Esophagus squamous epithelium (tissue), 5 donors: Measurements from ENCODE around the gene EPB41L4A. TPM values are rescaled to one million over a fixed set of nuclear protein-coding genes. Genes with fewer than 3 reads are reported as not detected.

Source experiments
- DNase-seq: peaks from one replicate; lab custom pipeline; 2025; lab: John Stamatoyannopoulos, UW
- H3K27ac ChIP-seq, 4 donors: fragments of 200-600 bp; sonication (generic); one replicate each; pipeline ENCODE4 v1.5.1; 2016 to 2019; ENCODE audit warnings: mild to moderate bottlenecking in 1 of 4
- H3K27me3 ChIP-seq, 4 donors: fragments of 200-600 bp; sonication (generic); 1 replicate in 3 of 4; 2 replicates in 1 of 4; pipeline versions ENCODE4 v1.5.1 to v1.6.0; 2017 to 2021; ENCODE audit warnings: antibody characterized with exemption in 1 of 4
- H3K36me3 ChIP-seq, 3 donors: fragments of 200-600 bp; sonication (generic); one replicate each; pipeline ENCODE4 v1.5.1; 2016 to 2019
- H3K4me1 ChIP-seq, 3 donors: fragments of 200-600 bp; sonication (generic); one replicate each; pipeline ENCODE4 v1.5.1; 2017 to 2019
- H3K4me3 ChIP-seq, 4 donors: fragments of 200-600 bp; sonication (generic); 1 replicate in 3 of 4; 2 replicates in 1 of 4; pipeline ENCODE4 v1.5.1; 2016 to 2019; ENCODE audit warnings: mild to moderate bottlenecking in 2 of 4, moderate library complexity in 1 of 4
- H3K9me3 ChIP-seq, 3 donors: fragments of 200-600 bp; sonication (generic); one replicate each; pipeline ENCODE4 v1.5.1; 2016 to 2019
- POLR2A ChIP-seq, 4 donors: fragments of 450-650 bp; IDR thresholded peaks; one replicate each; pipeline ENCODE4 v1.6.1; 2017; ENCODE audit warnings: antibody characterized with exemption in 4 of 4, mild to moderate bottlenecking in 4 of 4, moderate library complexity in 3 of 4
- WGBS, 2 donors: methylation state at CpG; one replicate each; pipeline ENCODE4 v1.1.5; 2018; 5-methylcytosine and 5-hydroxymethylcytosine counted together
- intact Hi-C: fragments of 100-400 bp; cut with DNase I; formaldehyde crosslinking; loops from one replicate; pipeline ENCODE4 v1.15.0; 2022
- total RNA-seq, 4 donors: library from RNA; depleted of rRNA; stranded (reverse); fragments of >200 nt; gene quantifications; one replicate each; pipeline ENCODE4 v1.1.0, GENCODE V29; 2016
- TF ChIP-seq, protein P1 (sequence below), 6 experiments: fragments of 450-650 bp in 4 of 6; fragments of 200-600 bp in 2 of 6; sonication (generic) in 2 of 6; IDR thresholded peaks; one replicate each; pipeline ENCODE4 v1.5.1; 2016 to 2019; ENCODE audit warnings: antibody characterized with exemption in 6 of 6, mild to moderate bottlenecking in 4 of 6, moderate library complexity in 4 of 6
- donor health status: DM: yes; HTN: yes; CAD: no.

EPB41L4A gene
- total RNA-seq, 4 donors from 2014 or later = 18.9 to 25.9 (median 20.7) TPM

DNA sequence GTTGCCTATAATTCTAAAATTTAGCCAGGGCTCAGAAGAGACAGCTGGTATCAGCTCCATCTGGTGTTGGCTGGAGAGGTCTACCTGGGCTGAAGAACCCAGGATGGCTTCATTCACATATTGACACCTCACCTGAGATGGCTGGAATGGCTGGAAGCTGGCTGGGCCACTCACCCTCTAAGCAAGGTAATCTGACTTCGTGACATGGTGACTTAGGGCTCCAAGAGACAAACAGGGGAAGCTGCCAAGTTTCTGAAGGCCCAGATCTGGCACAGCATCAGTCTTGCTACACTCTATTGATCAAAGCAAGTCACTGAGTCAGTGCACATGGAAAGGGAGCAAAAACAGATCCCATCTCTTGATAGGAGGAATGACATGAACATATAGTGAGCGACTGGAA, 102.3 kb downstream of the EPB41L4A start:
- peak overlapping the region in 3 of 4 donors; percentile 4 to 66 (median 66) for H3K27ac ChIP-seq
- no peak for TF ChIP-seq POLR2A (IDR thresholded peaks at IDR 0.05)
- TF ChIP-seq, protein P1, sequence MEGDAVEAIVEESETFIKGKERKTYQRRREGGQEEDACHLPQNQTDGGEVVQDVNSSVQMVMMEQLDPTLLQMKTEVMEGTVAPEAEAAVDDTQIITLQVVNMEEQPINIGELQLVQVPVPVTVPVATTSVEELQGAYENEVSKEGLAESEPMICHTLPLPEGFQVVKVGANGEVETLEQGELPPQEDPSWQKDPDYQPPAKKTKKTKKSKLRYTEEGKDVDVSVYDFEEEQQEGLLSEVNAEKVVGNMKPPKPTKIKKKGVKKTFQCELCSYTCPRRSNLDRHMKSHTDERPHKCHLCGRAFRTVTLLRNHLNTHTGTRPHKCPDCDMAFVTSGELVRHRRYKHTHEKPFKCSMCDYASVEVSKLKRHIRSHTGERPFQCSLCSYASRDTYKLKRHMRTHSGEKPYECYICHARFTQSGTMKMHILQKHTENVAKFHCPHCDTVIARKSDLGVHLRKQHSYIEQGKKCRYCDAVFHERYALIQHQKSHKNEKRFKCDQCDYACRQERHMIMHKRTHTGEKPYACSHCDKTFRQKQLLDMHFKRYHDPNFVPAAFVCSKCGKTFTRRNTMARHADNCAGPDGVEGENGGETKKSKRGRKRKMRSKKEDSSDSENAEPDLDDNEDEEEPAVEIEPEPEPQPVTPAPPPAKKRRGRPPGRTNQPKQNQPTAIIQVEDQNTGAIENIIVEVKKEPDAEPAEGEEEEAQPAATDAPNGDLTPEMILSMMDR (IDR thresholded peaks at IDR 0.05) = no peak
- H3K4me3 ChIP-seq = no peak overlapping the region
- H3K27me3 ChIP-seq = no peaks in the 10 kb centered on the region
- peaks cover 0 to 64% (median 20%) of the 10 kb centered on the region in 3 donors for H3K4me1 ChIP-seq
- no peaks in the 10 kb centered on the region for H3K36me3 ChIP-seq
- no peaks in the 10 kb centered on the region for H3K9me3 ChIP-seq
- WGBS, 2 donors = 63 to 78% methylated on average over 1 to 2 of the region's 2 CpGs
- intact Hi-C loops = no loop called here
- no peak for DNase-seq

DNA sequence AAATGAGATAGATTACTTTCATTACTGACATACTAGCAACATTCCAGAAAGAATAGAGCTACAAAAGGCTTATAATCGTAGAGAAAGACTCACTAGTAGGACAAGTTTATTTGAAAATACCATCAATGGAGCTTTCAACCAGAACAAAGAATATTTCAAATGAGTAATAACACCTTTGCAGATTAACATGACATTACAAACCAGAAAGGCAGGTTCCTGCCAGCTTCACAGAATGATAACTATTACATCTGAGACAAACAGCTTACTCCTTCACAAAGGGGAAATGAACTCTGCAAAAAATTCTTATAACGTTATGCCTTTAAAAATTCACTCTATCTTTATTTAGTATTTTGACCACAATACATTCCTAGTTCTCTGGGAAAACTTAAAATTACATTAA, 103.1 kb downstream of the EPB41L4A start:
- H3K36me3 ChIP-seq = no peaks in the 10 kb centered on the region
- H3K9me3 ChIP-seq = no peaks in the 10 kb centered on the region
- intact Hi-C loops = no loop called here
- TF ChIP-seq, protein P1 (IDR thresholded peaks at IDR 0.05) = no peak
- TF ChIP-seq POLR2A (IDR thresholded peaks at IDR 0.05) = no peak
- H3K4me3 ChIP-seq = no peak overlapping the region
- DNase-seq = no peak
- peaks cover 0 to 64% (median 20%) of the 10 kb centered on the region in 3 donors for H3K4me1 ChIP-seq
- peak overlapping the region in 3 of 4 donors; percentile 4 to 66 (median 66) for H3K27ac ChIP-seq
- WGBS, 2 donors = 20 to 43% methylated on average over 2 of the region's 2 CpGs
- H3K27me3 ChIP-seq = no peaks in the 10 kb centered on the region

DNA sequence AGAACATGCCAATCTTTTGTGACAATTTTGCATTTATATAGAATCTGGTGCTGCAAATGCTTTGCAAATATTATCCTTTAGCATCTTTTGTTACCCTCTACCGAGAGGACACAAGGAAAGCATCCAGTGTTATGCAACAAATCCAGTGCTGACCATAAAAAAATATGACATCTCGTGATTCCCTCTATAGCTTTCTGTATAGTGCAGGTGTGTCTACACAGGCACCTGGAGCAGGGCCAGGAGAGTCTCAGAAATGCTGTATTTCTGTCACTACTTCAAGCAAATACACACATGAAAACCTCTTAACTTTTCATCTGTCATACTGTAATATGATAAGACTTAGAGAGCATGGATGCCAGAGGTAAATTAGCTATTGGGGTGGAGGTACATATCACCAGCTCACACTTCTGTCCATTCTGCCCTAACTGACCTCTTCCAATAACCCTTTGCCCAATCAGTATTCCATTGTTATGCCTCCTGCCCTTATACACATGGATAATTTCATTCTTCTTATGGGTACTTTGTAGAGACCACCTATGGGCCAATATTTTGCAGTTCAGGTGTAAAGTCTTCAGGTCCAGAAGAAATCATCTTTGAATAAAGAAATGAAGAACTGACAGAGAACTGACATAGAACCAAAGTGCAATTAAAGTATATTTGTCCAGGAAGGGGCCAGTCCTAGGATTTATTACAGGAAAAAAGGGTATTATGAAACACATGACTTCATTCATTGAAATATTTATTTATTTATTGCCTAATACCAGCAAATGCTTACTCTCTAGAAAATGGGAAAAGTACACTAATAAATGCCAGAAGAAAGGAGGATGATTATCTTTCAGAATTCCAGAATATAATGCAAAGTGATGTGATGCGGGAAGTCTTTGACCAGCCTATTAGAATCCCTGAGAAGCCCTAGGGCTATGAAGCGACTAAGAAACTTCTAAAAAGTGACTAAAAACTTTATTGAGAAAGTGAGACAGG, 106.5 kb downstream of the EPB41L4A start:
- no peak for DNase-seq
- H3K4me3 ChIP-seq = no peak overlapping the region
- H3K36me3 ChIP-seq = no peaks in the 10 kb centered on the region
- WGBS, 2 donors = 81 to 86% methylated on average over 4 of the region's 4 CpGs
- no peak overlapping the region for H3K27ac ChIP-seq
- H3K9me3 ChIP-seq = no peaks in the 10 kb centered on the region
- intact Hi-C loops = no loop called here
- TF ChIP-seq, protein P1 (IDR thresholded peaks at IDR 0.05) = no peak
- no peak for TF ChIP-seq POLR2A (IDR thresholded peaks at IDR 0.05)
- no peaks in the 10 kb centered on the region for H3K27me3 ChIP-seq
- H3K4me1 ChIP-seq = peaks cover 0 to 52% (median 12%) of the 10 kb centered on the region in 3 donors

DNA sequence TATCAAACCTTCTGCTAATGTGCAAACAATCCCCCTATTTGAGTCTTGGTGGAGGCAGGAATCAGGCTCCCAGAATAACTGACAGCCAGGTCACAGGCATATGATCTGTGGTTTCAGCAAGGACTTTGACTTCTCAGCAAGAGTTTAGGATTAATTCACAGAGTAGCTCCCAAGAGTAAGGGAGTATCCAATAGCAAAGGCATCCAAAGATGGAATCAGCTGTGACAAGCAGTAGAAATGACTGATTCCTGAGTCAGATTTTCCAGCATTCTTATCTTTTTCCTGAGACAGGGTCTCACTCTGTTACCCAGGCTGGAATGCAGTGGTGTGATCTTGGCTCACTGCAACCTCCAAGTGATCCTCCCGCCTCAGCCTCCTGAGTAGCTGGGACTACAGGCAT, 108.3 kb downstream of the EPB41L4A start:
- Histone ChIP-seq H3K36me3 (no peaks in the 10 kb centered on the region), H3K4me3 (no peak overlapping the region), H3K4me1 (peaks cover 0 to 33% (median 0%) of the 10 kb centered on the region in 3 donors), H3K9me3 (no peaks in the 10 kb centered on the region), H3K27ac (no peak overlapping the region), H3K27me3 (no peaks in the 10 kb centered on the region)
- intact Hi-C loops = no loop called here
- no peak for DNase-seq
- TF ChIP-seq, protein P1 (IDR thresholded peaks at IDR 0.05) = no peak
- TF ChIP-seq POLR2A (IDR thresholded peaks at IDR 0.05) = no peak
- 88 to 100% methylated on average over 1 of the region's 1 CpG for WGBS, 2 donors

DNA sequence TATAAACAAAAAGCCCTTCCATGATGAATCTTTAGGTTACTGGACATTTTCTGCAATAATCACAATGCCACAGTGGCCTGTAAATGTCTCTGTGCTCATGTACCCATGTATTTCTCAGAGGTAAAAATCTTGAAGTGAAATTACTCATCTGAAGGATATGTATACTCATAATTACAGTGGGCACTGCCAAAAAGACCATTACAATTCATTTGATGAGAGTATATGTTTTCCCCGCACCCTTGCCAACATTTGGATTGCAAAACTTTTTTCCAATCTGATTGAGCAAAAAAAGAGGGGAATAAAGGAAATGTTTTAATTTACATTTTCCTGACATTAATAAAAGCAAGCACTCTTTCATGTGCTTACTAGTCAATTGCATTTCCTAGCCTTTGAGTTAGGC, 110.5 kb downstream of the EPB41L4A start:
- H3K27ac ChIP-seq = no peak overlapping the region
- DNase-seq = no peak
- no peak for TF ChIP-seq POLR2A (IDR thresholded peaks at IDR 0.05)
- no peaks in the 10 kb centered on the region for H3K9me3 ChIP-seq
- 48 to 58% methylated on average over 1 of the region's 1 CpG for WGBS, 2 donors
- intact Hi-C loops = no loop called here
- no peaks in the 10 kb centered on the region for H3K27me3 ChIP-seq
- H3K36me3 ChIP-seq = peaks cover 0 to 13% (median 0%) of the 10 kb centered on the region in 3 donors
- no peak overlapping the region for H3K4me3 ChIP-seq
- peaks cover 0 to 12% (median 0%) of the 10 kb centered on the region in 3 donors for H3K4me1 ChIP-seq
